Caco-2 (cell line): ENCODE measurements around the gene CCDC87. TPM values are rescaled to one million over a fixed set of nuclear protein-coding genes. Genes with fewer than 3 reads are reported as not detected.
"Not testable (repeated sequence)": the region's sequence is repeated elsewhere in the genome, so short reads cannot be mapped to it uniquely, and the experiment has no call there.

Source experiments
- BruUV-seq: library from RNA; stranded (reverse); fragments of 400-500 nt; replicated peaks from 2 replicates; lab custom pipeline; 2021; lab: Mats Ljungman, UMichigan
- CTCF ChIA-PET: fragments of 300-600 bp; sonication (Branson Sonifier 250); formaldehyde crosslinking; loops from one replicate; lab custom pipeline; 2022; ENCODE audit warnings: antibody characterized with exemption; lab: Charles Lee
- POLR2A ChIA-PET: fragments of 300-600 bp; sonication (Branson Sonifier 250); formaldehyde crosslinking; loops from one replicate; lab custom pipeline; 2022; ENCODE audit warnings: antibody characterized with exemption; lab: Charles Lee
- DNase-seq, 2 experiments: peaks; one replicate each; pipeline versions ENCODE4 v3.0.0 to v3.0.0-alpha.2; 2020 to 2022
- H3K27me3 ChIP-seq: replicated peaks from 2 replicates; pipeline ENCODE4 v1.6.0; 2011; ENCODE audit warnings: low read length; ENCODE audit not compliant: control insufficient read depth, insufficient read depth
- H3K36me3 ChIP-seq: 2 replicates; pipeline ENCODE4 v1.5.1; 2011; ENCODE audit warnings: low read length; ENCODE audit not compliant: control insufficient read depth, insufficient read depth
- H3K4me1 ChIP-seq: fragments of 250-450 bp; sonication (Bioruptor Pico); 2 replicates; pipeline ENCODE4 v1.5.1; 2020; ENCODE audit warnings: mild to moderate bottlenecking
- H3K4me3 ChIP-seq: 2 replicates; pipeline ENCODE4 v1.5.1; 2011; ENCODE audit warnings: low read depth, mild to moderate bottlenecking, control low read depth, low read length
- H3K9me3 ChIP-seq: fragments of 250-450 bp; sonication (Bioruptor Pico); 2 replicates; pipeline ENCODE4 v1.5.1; 2020; ENCODE audit warnings: mild to moderate bottlenecking, moderate library complexity
- H3K27ac Mint-ChIP-seq: one replicate; pipeline ENCODE4 v1.8.0; 2022; ENCODE audit warnings: mixed read lengths; ENCODE audit not compliant: unreplicated experiment
- H3K27me3 Mint-ChIP-seq: one replicate; pipeline ENCODE4 v1.8.0; 2022; ENCODE audit warnings: mixed read lengths; ENCODE audit not compliant: insufficient read depth, unreplicated experiment
- H3K36me3 Mint-ChIP-seq: one replicate; pipeline ENCODE4 v1.8.0; 2022; ENCODE audit warnings: mild to moderate bottlenecking, mixed read lengths; ENCODE audit not compliant: insufficient read depth, unreplicated experiment
- H3K4me1 Mint-ChIP-seq: one replicate; pipeline ENCODE4 v1.8.0; 2022; ENCODE audit warnings: low read depth, mixed read lengths; ENCODE audit not compliant: unreplicated experiment
- H3K4me3 Mint-ChIP-seq: one replicate; pipeline ENCODE4 v1.8.0; 2022; ENCODE audit warnings: mild to moderate bottlenecking, moderate library complexity, mixed read lengths; ENCODE audit not compliant: unreplicated experiment
- H3K9me3 Mint-ChIP-seq: one replicate; pipeline ENCODE4 v1.8.0; 2022; ENCODE audit warnings: mixed read lengths; ENCODE audit not compliant: unreplicated experiment
- CTCF ChIP-seq, 2 experiments: fragments of 200-600 bp in 1 of 2; IDR thresholded peaks; 1 replicate in 1 of 2; 2 replicates in 1 of 2; pipeline versions ENCODE4 v1.5.1 to v1.8.0; 2011 to 2022; ENCODE audit warnings: antibody characterized with exemption in 1 of 2, control low read depth in 1 of 2, inconsistent platforms in 1 of 2, low read depth in 1 of 2, low read length in 1 of 2, mild to moderate bottlenecking in 1 of 2, moderate library complexity in 1 of 2; ENCODE audit not compliant: insufficient read depth in 1 of 2, severe bottlenecking in 1 of 2, unreplicated experiment in 1 of 2
- intact Hi-C: fragments of 100-400 bp; cut with micrococcal nuclease; formaldehyde crosslinking; loops from one replicate; pipeline ENCODE4 v1.10.0; 2022; ENCODE audit not compliant: unreplicated experiment
- total RNA-seq: library from RNA; stranded (reverse); gene quantifications from 2 replicates; pipeline ENCODE4 v1.2.3, GENCODE V29; 2022

The CCDC87 gene
- total RNA-seq, 1 experiment from 2014 or later: 1.0 TPM

GRCh38 chr11:66607126-66607834, 14.4 kb upstream of the CCDC87 start:
- no peaks in the 10 kb centered on the region for H3K9me3 ChIP-seq
- CTCF ChIA-PET: interaction anchor here (1.0 to 1.7 kb wide), 2 partner anchors 9 to 15 kb away, joined by 4 to 6 read pairs; partner anchors contain the start of genes CCDC87, CCS and RBM14
- Mint-ChIP-seq H3K4me1 (no peaks in the 10 kb centered on the region), H3K36me3 (peaks cover 14% of the 10 kb centered on the region), H3K27me3 (no peaks in the 10 kb centered on the region), H3K9me3 (no peaks in the 10 kb centered on the region), H3K4me3 (no peak overlapping the region), H3K27ac (no peak overlapping the region)
- no peak for DNase-seq
- no peak for TF ChIP-seq CTCF (IDR thresholded peaks at IDR 0.05; ENCODE audit: insufficient read depth in 1 of 2, low read depth in 1 of 2, low read length in 1 of 2, severe bottlenecking in 1 of 2, unreplicated experiment in 1 of 2)
- 0 out of 2 replicates have a peak, but pooled peaks cover 1% of the 10 kb centered on the region for H3K36me3 ChIP-seq
- H3K4me3 ChIP-seq: no peak overlapping the region
- no peaks in the 10 kb centered on the region for H3K4me1 ChIP-seq
- POLR2A ChIA-PET: interaction anchor here (0.7 kb wide), 1 partner anchor 72 kb away, joined by 3 read pairs; no protein-coding TSS in a partner anchor
- H3K27me3 ChIP-seq: no peaks in the 10 kb centered on the region
- intact Hi-C loops: no loop called here
- BruUV-seq: no TSS peak

GRCh38 chr11:66606608-66607007, 13.7 kb upstream of the CCDC87 start:
- H3K27me3 ChIP-seq, intact Hi-C loops, H3K27me3 Mint-ChIP-seq, H3K36me3 ChIP-seq, H3K4me3 ChIP-seq, H3K9me3 ChIP-seq, H3K9me3 Mint-ChIP-seq, DNase-seq, H3K27ac Mint-ChIP-seq, H3K4me1 ChIP-seq, H3K4me1 Mint-ChIP-seq, H3K4me3 Mint-ChIP-seq, BruUV-seq: not testable (repeated sequence)
- CTCF ChIA-PET: interaction anchor here (1.7 kb wide), 1 partner anchor 14 kb away, joined by 6 read pairs; the partner anchor contains the start of genes CCDC87 and CCS
- H3K36me3 Mint-ChIP-seq: peaks cover 20% of the 10 kb centered on the region
- POLR2A ChIA-PET: interaction anchor here (0.7 to 1.3 kb wide), 2 partner anchors 9 to 72 kb away, joined by 3 to 5 read pairs; no protein-coding TSS in a partner anchor

- Histone ChIP-seq H3K4me3 (no peak overlapping the region), H3K36me3 (0 out of 2 replicates have a peak, but pooled peaks cover 1% of the 10 kb centered on the region), H3K4me1 (no peaks in the 10 kb centered on the region), H3K9me3 (no peaks in the 10 kb centered on the region), H3K27me3 (no peaks in the 10 kb centered on the region)
- DNase-seq: no peak
- no peaks in the 10 kb centered on the region for H3K9me3 Mint-ChIP-seq
- ChIA-PET POLR2A (no interaction called here), CTCF (interaction anchor here (0.8 kb wide), 1 partner anchor 56 kb away, joined by 4 read pairs; no protein-coding TSS in a partner anchor)
- peaks cover 29% of the 10 kb centered on the region for H3K36me3 Mint-ChIP-seq
- TF ChIP-seq CTCF (IDR thresholded peaks at IDR 0.05; ENCODE audit: insufficient read depth in 1 of 2, low read depth in 1 of 2, low read length in 1 of 2, severe bottlenecking in 1 of 2, unreplicated experiment in 1 of 2): no peak
- intact Hi-C loops: no loop called here
- no peaks in the 10 kb centered on the region for H3K27me3 Mint-ChIP-seq
- no peaks in the 10 kb centered on the region for H3K4me1 Mint-ChIP-seq
- H3K4me3 Mint-ChIP-seq: no peak overlapping the region
- H3K27ac Mint-ChIP-seq: no peak overlapping the region
- no TSS peak for BruUV-seq
Measured at GRCh38 chr11:66604155-66604554, 11.3 kb upstream of the CCDC87 start.
